HG03103 (cell line): ENCODE data around the gene CCDC38.
"Not testable (repeated sequence)": the region's sequence is repeated elsewhere in the genome, so short reads cannot be mapped to it uniquely, and the experiment has no call there.

Experiments
- ATAC-seq: cut with Tn5 transposase; IDR thresholded peaks from one replicate; pipeline ENCODE4 v1.9.1; 2021; ENCODE audit warnings: low read depth; ENCODE audit not compliant: unreplicated experiment

The CCDC38 gene

GRCh38 chr12:95842426-95842825, 100.0 kb downstream of the CCDC38 start:
- ATAC-seq = not testable (repeated sequence)

- no peak for ATAC-seq
These were observed 104.3 kb downstream of the CCDC38 start for GRCh38 chr12:95838125-95838524.

DNA sequence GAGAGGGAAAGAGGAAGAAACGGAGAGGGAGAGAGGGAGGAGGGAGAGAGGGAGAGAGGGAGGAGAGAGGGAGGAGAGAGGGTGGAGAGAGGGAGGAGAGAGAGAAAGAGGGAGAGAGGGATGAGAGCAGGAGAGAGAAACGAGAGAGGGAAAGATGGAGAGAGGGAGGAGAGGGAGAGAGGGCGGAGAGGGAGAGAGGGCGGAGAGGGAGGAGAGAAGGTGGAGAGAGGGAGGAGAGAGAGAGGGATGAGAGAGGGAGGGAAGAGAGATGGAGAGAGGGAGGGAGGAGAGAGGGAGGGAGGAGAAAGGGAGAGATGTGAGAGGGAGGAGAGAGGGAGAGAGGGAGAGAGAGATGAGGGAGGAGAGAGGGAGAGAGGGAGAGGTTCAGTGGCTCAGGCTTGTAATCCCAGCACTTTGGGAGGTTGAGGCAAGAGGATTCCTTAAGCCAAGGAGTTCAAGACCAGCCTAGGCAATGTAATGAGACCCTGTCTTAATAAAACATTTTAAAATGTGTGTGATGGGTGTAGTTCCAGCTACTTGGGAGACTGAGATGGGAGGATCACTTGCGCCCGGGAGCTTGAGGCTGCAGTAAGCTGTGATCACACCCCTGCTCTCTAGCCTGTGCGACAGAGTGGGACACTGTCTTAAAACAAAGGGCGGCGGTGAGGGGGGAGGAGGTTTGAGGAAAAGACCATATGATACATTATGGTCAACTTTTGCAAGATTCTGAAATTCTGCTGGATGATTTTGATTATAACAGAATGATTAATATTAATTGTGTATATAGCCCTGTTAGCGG, 105.0 kb downstream of the CCDC38 start:
- ATAC-seq = no peak

DNA sequence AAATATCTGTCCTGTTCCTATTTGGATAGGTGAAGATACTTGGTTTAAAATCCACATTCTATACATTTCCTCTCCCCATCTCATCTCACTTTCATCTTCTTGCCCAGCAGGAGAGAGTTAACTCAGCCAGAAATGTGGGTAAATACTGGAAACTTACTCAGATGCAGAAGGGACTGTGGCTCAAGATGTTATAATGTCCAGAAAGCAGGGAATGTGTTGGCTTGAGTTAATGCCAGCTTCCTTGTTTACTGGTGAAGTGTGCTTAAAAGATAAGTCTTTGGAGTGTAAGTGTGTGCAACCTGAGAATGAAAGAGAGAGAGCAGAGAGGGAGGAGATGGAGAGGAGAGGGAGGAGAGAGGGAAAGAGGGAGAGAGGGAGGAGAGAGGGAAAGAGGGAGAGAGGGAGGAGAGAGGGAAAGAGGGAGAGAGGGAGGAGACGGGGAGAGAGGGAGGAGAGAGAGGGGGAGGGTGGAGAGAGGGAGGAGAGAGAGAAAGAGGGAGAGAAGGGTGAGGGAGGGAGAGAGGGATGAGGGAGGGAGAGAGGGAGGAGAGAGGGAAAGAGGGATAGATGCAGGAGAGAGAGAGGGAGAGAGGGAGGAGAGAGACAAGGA, 105.7 kb downstream of the CCDC38 start:
- no peak for ATAC-seq

- ATAC-seq = no peak
These were observed 106.2 kb downstream of the CCDC38 start for GRCh38 chr12:95836185-95836609.

- ATAC-seq = no peak
These were observed 107.8 kb downstream of the CCDC38 start for GRCh38 chr12:95834572-95834971.

GRCh38 chr12:95830335-95831089, 111.9 kb downstream of the CCDC38 start:
- no peak for ATAC-seq

- no peak for ATAC-seq
These were observed 113.0 kb downstream of the CCDC38 start for GRCh38 chr12:95829395-95829794.

DNA sequence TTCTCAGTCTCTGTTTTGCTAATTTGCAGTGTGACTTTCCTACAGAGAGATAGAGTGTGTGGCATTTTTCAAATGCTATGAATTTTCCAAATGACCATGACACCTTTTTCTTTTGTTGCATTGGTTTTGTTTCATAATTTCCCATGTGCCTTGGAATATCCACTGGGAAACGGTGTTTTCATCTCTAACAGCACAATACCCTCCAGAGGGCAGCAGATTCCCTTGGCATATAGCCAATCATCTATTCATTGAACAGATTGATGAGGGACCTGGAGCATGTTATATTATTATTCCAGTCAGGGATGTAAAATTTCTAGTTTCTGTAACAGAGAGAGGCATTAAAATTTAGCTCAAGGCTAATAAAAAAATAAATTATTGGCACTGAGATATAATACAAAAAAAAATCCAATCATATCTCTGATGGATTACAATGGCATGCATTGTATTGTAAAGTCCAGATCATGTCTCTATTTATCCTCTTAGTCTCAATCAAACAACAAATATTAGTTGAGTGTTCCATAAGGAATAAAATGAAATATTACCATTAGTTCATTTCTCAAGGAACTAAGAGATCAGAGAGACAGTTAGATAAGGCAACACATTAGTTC, 122.2 kb downstream of the CCDC38 start:
- ATAC-seq = no peak
